PC-9 (cell line): ENCODE data around the gene FARS2.

ENCODE experiments used
- EZH2 ChIP-seq: fragments of 200-600 bp; sonication (generic); IDR thresholded peaks from 2 replicates; pipeline ENCODE4 v1.8.0; 2017; ENCODE audit warnings: antibody characterized with exemption, low read depth
- TF ChIP-seq, protein P1 (sequence below): fragments of 200-600 bp; sonication (generic); conservative IDR thresholded peaks from 2 replicates; pipeline ENCODE4 v1.6.1; 2017; ENCODE audit warnings: mixed run types, antibody characterized with exemption, mild to moderate bottlenecking, moderate library complexity

DNA sequence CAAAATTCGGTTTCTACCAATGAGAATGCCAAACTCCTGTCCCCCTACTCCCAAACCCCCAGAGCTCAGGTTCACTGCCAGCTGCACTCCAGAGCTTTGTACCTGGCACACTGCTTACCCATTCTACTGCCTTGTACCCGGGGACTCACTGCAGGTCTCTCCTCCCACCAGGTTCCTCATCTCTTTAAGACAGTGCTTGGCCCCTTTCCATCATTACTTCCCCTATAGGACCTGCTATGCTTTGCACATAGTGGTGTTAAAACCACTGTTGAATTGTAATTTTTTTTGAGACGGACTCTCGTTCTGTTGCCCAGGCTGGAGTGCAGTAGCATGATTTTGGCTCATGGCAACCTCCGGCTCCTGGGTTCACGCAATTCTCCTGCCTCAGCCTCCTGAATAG, 26.4 kb upstream of the FARS2 start:
- TF ChIP-seq, protein P1, sequence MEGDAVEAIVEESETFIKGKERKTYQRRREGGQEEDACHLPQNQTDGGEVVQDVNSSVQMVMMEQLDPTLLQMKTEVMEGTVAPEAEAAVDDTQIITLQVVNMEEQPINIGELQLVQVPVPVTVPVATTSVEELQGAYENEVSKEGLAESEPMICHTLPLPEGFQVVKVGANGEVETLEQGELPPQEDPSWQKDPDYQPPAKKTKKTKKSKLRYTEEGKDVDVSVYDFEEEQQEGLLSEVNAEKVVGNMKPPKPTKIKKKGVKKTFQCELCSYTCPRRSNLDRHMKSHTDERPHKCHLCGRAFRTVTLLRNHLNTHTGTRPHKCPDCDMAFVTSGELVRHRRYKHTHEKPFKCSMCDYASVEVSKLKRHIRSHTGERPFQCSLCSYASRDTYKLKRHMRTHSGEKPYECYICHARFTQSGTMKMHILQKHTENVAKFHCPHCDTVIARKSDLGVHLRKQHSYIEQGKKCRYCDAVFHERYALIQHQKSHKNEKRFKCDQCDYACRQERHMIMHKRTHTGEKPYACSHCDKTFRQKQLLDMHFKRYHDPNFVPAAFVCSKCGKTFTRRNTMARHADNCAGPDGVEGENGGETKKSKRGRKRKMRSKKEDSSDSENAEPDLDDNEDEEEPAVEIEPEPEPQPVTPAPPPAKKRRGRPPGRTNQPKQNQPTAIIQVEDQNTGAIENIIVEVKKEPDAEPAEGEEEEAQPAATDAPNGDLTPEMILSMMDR, result no peak
- TF ChIP-seq EZH2, result no peak
